Astrocyte of the spinal cord (primary cell): ENCODE results near the gene COL8A1.

Experiments used
- DNase-seq: peaks from one replicate; pipeline ENCODE4 v3.0.0; 2011; ENCODE audit warnings: low read depth, low spot score
- H3K4me3 ChIP-seq: 2 replicates; pipeline ENCODE4 v1.5.1; 2011; ENCODE audit warnings: low read depth, mild to moderate bottlenecking, low read length, moderate library complexity
- in situ Hi-C: cut with HindIII; loops from 2 replicates; pipeline ENCODE4 v1.10.0; 2017; ENCODE audit warnings: low sequenced_read_pairs
- TF ChIP-seq, protein P1 (sequence below): IDR thresholded peaks from 2 replicates; pipeline ENCODE4 v1.5.1; 2012; ENCODE audit warnings: low read depth, mild to moderate bottlenecking, low read length, inconsistent platforms

Gene COL8A1

DNA sequence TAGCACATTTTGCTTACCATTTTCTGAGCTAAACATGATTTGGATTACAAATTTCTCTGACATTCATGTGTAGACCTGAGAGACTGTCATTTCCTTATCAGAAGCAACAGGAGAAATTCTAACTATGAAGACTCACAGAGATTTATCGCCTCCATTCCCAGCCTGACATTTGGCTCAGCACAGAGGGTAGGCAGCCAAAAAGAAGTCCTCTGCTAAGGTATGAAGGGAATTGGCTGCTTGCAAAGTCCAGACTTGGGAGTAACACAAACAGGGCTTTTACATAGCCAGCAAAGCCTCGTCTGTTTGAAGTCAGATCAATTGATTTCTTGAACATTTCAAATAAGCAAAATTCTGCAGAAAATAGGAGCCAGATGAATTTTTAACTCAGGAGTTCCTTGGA, 122.2 kb downstream of the COL8A1 start:
- in situ Hi-C loops = no loop called here
- TF ChIP-seq, protein P1, sequence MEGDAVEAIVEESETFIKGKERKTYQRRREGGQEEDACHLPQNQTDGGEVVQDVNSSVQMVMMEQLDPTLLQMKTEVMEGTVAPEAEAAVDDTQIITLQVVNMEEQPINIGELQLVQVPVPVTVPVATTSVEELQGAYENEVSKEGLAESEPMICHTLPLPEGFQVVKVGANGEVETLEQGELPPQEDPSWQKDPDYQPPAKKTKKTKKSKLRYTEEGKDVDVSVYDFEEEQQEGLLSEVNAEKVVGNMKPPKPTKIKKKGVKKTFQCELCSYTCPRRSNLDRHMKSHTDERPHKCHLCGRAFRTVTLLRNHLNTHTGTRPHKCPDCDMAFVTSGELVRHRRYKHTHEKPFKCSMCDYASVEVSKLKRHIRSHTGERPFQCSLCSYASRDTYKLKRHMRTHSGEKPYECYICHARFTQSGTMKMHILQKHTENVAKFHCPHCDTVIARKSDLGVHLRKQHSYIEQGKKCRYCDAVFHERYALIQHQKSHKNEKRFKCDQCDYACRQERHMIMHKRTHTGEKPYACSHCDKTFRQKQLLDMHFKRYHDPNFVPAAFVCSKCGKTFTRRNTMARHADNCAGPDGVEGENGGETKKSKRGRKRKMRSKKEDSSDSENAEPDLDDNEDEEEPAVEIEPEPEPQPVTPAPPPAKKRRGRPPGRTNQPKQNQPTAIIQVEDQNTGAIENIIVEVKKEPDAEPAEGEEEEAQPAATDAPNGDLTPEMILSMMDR = no peak
- no peak for DNase-seq
- no peak overlapping the region for H3K4me3 ChIP-seq

- DNase-seq = no peak
- TF ChIP-seq, protein P1 = no peak
- no peak overlapping the region for H3K4me3 ChIP-seq
- in situ Hi-C loops = no loop called here
These were observed 123.2 kb downstream of the COL8A1 start for GRCh38 chr3:99761415-99762165.

GRCh38 chr3:99762901-99763300, 124.5 kb downstream of the COL8A1 start:
- TF ChIP-seq, protein P1 = no peak
- in situ Hi-C loops = no loop called here
- no peak overlapping the region for H3K4me3 ChIP-seq
- DNase-seq = no peak

GRCh38 chr3:99764377-99764776, 126.0 kb downstream of the COL8A1 start:
- TF ChIP-seq, protein P1 = no peak
- in situ Hi-C loops = no loop called here
- H3K4me3 ChIP-seq = no peak overlapping the region
- DNase-seq = no peak

DNA sequence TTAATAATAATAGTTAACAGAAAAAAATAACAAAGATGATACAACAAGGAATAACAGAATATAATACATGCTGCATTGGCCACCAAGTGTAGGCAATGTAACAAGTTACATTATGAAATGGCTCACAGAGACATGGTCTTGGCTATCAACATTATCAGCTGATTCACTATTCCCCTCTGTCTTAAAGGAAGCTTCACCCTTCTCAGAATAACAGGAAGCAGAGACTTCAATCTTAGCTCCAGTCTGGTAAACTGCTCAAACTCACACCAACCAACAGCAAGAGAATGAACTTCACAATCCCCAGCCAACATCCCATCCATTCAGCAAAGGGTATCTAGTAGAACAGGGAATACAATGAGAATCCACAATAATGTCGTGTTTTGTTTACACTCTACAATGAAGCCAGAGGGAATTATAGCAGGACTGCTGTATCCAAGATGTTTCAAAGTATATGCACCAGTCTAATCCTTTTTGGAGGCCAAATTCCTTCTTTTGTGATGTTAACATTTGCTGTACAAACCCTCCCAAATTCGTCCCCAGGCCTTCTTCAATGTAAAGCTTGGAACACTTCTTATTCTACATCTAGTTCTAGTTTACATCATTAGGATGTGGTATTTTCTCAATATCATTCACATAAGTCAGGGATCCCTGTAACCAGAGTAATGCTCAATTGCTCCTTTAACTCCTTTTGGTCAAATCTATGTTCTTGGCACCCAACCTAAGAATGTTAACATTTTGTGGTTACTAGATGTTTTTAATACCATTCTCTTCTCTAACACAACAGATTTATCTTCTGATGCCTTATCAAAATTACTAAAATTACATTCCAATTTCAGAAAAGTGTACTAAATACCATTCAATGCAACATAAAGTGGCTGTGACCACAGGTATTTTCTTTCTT, 126.9 kb downstream of the COL8A1 start:
- no peak overlapping the region for H3K4me3 ChIP-seq
- TF ChIP-seq, protein P1 = no peak
- DNase-seq = peak; percentile 75
- in situ Hi-C loops = no loop called here

- in situ Hi-C loops = no loop called here
- peak; percentile 38 for DNase-seq
- TF ChIP-seq, protein P1 = no peak
These were observed 128.9 kb downstream of the COL8A1 start for GRCh38 chr3:99767291-99767690.

More at GRCh38 chr3:99767291-99767690, 128.9 kb downstream of the COL8A1 start:
- no peak overlapping the region for H3K4me3 ChIP-seq
